ENCODE results near the gene B4GALNT3.

- TF ChIP-seq, protein P1, sequence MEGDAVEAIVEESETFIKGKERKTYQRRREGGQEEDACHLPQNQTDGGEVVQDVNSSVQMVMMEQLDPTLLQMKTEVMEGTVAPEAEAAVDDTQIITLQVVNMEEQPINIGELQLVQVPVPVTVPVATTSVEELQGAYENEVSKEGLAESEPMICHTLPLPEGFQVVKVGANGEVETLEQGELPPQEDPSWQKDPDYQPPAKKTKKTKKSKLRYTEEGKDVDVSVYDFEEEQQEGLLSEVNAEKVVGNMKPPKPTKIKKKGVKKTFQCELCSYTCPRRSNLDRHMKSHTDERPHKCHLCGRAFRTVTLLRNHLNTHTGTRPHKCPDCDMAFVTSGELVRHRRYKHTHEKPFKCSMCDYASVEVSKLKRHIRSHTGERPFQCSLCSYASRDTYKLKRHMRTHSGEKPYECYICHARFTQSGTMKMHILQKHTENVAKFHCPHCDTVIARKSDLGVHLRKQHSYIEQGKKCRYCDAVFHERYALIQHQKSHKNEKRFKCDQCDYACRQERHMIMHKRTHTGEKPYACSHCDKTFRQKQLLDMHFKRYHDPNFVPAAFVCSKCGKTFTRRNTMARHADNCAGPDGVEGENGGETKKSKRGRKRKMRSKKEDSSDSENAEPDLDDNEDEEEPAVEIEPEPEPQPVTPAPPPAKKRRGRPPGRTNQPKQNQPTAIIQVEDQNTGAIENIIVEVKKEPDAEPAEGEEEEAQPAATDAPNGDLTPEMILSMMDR (IDR thresholded peaks at IDR 0.05): no peak
- no peak for TF ChIP-seq POLR2A (IDR thresholded peaks at IDR 0.05)
Measured at GRCh38 chr12:578748-579419, 119.1 kb downstream of the B4GALNT3 start.
